ENCODE measurements around the gene FBN2.

FBN2 gene

GRCh38 chr5:128538000-128538249 is at the start of gene FBN2:
Gene FBN2 (minus strand): TSS chr5:128538245. CDS start chr5:128537603, 642 bp downstream.
- no peak for DNase-seq

- no peak for DNase-seq
Measured at GRCh38 chr5:128587275-128587674, 49.2 kb upstream of the FBN2 start.

DNA sequence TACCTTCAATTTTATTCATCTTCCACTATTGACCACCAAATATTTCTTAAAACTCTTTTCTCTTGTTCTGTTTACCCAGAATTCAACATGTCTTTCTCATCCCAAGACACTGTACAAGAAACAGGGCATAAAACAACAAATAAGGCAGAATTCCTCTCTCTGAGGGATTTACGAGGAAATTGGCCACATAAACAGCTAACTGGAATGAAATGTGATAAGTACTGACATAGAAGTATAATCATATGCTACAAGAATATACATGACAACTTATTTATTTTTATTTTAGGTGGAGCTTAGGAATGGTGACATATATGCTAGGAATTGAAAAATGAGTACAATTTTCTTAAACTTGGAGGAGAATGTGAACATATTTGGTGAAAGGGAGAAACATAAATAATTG is 48.8 kb upstream of the FBN2 start:
- DNase-seq: no peak

DNA sequence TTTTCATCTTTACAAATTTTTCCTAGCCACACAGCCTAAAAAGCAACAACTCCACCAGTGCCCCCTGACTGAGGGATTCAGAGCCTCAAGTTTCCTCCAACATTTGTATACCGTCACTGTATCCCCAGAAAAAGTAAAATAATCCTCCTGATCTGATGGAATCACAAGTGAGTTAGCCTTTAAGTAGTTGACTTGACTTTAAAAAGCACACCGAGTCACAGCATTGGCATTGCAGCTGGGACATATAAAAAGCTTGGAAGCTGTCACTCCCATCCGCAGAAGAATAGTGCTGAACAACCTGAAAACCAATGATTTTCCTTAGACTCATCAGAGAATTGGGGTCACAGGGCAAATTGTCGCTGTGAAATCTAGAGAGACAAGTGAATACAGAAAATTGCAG is 41.6 kb upstream of the FBN2 start:
- DNase-seq: no peak

- DNase-seq: no peak
Measured at GRCh38 chr5:128579093-128579492, 41.0 kb upstream of the FBN2 start.

DNA sequence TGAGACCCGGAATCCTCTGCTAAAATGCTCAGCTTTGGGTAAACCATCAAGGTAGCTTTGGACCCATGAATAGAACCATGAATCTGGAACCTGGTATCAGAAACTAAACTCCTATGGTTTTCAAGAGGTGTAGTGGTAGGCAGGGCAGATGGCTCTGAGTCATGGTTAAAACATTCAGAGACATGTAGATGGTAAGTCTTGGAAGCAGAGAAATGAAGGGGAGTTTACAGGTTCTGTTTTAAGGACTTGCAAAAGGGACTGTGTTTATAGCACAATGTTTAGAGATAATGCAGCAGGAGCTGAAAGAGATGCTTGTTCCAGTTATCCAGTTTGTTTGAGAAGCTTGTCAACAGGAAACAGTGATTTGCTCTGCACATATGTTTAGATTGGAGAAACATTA is 36.0 kb upstream of the FBN2 start:
- DNase-seq: no peak

DNA sequence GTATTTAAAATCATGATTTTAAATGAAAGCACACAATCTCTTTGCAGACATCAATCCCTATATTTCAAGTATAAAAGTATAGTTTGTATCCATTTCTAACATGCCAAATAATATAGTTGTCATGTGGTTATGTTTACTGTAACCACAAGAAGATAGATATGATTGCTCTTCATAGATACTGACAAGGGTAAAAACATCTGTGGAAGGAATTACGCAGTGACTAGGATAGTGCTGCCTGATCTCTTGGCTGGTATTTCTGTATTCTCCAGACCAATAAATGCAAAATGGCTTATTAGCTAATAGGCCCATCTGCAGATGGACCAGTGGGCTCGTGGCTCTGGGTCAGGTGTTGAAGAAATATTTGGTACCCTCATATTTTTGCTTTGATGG is 34.9 kb upstream of the FBN2 start:
- DNase-seq: no peak

DNA sequence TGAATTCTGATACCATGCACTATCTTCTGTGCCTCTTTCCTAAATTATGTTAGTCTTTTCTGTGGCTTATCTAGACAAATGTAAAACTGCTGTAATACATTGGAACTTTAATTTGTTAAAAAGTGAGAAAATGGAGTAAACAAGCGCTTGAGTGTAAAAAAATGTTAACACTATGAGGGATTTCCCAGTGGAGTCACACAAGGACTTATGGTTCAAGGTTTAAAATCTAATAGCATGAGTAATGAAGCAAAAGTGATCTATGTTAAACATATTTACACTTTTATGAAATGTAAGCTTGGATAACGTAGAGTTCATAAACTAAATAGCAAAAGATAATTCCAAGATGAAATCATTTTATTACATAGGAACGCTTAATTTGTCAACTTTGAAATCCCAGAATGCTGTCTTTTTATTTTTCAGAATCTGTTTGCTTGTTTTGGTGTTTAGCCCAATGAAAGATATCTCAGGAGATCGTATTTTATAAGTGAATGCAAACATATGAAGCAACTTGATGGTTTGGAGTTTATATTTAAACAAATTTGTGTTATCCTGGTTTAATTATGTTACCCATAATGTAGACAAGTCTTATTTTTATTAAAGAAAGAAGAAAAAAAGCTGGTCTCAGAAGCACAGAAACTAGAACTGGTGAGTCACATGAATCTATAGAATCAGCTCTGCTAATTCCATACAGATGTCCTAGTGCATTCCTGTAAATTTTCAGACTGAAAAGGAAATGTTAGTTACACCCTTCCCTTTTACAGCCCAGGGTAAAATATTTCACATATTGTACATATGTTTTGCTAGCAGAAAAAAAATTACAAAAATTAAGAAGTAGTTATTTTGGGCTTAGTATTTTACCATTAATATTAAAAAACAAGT is 34.2 kb upstream of the FBN2 start:
- no peak for DNase-seq

DNA sequence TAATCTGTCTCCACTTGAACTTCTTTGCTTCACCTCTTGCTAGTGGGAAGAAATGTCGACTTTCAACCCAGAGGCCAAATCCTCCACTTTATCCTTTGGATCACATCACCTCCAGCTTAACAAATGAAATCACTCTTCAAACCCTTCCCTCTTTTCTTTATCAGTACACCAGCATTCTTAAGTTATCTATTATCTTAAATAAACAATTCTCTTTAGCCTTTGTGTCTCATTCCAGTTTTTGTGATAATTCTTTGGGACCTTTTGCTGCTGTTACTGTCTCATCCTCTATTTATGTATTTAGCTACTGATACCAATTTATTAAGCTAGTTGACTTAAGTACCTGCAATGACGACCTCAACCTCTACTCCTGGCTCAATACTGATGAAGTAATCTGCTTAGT is 28.1 kb upstream of the FBN2 start:
- DNase-seq: no peak

DNA sequence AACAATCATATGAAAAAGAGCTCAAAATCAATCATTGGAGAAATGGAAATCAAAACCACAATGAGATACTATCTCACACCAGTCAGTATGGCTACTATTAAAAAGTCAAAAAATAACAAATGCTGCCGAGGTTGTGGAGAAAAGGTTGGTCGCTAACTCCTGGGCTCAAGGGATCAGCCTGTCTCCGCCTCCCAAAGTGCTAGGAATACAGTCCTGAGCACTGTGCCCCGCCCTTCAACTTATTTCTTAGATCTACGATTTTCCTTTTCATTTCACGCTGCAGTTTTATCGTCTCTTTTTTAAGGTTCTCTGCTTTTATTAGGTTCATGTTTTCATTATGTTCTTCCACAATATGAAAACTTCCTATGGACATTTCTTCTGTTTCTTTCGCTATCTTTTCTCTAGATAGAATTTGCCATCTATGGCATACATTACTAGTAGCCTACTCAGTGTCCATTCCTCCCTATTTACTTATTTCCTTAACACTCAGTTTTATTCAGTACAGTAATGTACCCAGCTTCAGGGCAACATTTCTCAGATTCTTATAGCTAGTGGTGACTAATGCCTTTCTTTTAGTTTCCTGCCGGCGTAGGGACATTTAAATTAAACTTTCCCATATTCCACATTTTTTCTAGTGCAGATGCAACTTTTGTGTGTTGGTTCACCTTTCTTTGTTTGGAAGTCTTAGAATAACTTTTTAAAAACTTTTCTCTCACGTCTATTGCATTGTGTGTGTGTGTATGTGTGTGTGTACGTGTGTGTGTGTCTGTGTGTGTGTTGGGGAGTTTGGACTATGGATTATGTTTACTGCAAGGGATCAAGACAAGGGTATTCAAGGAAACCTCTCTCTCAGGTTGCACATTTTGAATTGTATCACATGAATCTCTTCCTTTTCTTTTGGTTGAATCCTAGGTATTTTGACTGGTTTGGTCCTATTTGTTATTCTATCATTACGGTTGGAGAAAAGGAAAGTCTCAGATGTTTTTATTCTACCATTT is 21.6 kb upstream of the FBN2 start:
- no peak for DNase-seq

DNA sequence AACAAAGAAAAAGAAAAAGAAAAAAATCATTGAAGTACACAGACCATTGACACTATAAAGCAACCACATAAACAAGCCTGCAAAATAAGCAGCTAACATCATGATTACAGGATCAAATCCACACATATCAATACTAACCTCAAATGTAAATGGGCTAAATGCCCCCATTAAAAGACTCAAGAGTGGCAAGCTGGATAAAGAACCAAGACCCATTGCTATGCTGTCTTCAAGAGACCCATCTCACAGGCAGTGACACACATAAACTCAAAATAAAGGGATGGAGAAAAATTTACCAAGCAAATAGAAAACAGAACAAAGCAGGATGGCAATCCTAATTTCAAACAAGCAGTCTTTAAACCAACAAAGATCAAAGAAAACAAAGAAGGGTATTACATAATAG is 15.7 kb upstream of the FBN2 start:
- DNase-seq: no peak

DNA sequence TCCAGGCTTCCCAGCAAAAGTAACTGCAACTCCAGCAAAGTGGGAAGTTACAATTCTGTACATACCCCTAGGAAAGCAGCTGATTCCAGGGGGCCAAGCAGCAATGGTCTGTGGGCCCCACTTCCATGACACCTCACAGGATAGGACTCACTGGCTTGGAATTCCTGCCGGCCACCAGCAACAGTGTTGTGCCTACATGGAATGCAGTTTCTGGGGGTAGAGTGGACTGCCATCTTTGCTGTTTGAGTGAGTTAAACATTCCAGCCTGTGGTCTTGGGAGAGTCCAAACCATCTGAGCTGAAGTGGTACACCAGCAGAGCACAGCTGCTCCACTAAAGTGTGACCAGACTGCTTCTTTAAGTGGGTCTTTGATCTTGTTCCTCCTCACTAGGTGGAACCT is 13.4 kb upstream of the FBN2 start:
- no peak for DNase-seq

- no peak for DNase-seq
Measured at GRCh38 chr5:128549496-128549895, 11.5 kb upstream of the FBN2 start.

GRCh38 chr5:128546658-128547281 is 8.7 kb upstream of the FBN2 start:
- DNase-seq: no peak

GRCh38 chr5:128541385-128541784 is 3.3 kb upstream of the FBN2 start:
- DNase-seq: no peak

GRCh38 chr5:128539038-128539429 is 989 bp upstream of the FBN2 start:
- DNase-seq: no peak

- DNase-seq: no peak
Measured at GRCh38 chr5:128538250-128539037, 399 bp upstream of the FBN2 start.

DNA sequence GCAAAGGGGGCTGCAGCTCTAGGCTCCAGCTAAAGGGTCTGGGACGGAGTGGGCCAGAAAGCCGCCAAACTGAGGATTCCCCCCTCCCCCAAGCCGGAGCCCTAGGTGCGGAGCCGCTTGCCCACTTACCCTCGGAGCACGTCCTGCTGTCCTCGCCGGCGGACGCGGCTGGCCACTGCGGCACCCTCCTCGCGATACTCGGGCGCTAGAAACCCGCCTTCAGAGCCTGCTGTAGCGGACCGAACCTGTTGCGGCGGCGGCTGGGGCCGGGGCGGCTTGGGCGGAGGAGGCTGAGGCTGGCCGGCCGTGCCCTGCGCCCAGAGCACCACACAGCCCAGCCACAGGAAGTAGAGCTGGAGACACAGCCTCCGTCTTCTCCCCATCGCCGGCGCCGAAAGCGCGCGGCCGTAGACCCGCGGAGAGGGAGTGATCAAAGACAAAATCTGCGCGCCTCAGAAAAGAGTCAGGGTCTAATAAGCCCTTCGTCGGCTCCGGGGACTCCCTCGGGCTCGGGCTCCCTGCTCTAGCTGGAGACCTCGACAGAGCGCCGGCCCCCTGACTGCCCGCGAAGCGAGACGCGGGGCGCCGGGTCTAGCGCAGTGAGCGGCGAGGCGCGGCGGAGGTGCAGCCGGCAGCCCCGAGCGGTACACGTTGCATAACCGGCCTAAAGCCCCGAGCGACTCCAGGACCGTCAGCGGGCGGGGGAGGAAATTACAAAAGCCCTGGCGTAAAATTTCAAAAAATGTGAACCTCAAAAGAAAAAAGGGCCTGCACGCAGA is 635 bp downstream of the FBN2 start:
- no peak for DNase-seq

- no peak for DNase-seq
Measured at GRCh38 chr5:128536254-128537220, 1.5 kb downstream of the FBN2 start.

DNA sequence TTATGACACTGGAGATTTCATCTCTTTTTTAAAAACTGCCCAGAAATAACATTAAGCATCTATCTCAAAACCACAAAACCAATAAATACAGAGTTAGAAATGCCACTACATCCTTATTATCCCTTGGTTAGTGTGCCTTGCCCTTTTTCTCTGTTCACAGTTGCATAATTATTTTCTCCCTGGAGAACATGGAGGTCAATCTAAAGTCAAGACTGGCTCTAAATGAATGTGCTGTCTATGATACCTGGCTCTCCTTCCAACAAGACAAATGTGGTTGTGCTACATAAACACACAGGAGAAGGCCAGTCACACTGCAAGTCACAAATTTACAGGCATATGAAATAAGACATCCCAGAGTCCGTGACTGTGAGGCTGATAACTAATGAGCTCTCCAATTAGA is 2.8 kb downstream of the FBN2 start:
- no peak for DNase-seq

DNA sequence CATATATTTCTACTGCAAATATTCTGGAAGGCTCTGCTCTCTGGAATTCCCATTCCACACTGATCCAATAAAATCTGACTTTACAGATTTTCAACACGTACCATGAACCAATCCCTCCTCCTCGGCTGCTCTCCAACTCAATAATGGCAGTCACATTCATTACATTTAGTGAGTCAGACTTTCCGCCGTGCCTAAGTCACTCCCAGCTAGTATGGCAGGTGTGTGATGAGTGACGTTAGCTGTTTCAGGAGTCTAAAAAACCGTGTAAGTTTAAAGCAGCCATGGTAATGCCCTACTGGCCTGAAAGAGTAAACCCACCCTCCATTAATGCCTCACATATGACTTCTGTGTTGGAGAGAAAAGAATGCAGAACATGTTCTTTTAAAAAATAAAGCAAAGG is 3.3 kb downstream of the FBN2 start:
- no peak for DNase-seq

Data from CD4-positive, alpha-beta T cell treated with Interleukin-4 for 4 hours (primary cell).